Activated CD8-positive, alpha-beta memory T cell treated with anti-CD3 and anti-CD28 coated beads for 48 hours (primary cell): Measurements from ENCODE around the gene UBE2E2.

Experiments
- DNase-seq, 3 experiments: peaks; one replicate each; pipeline ENCODE4 v3.0.0-alpha.2; 2020; ENCODE audit warnings: low read depth in 2 of 3, low spot score in 2 of 3

UBE2E2 gene

DNA sequence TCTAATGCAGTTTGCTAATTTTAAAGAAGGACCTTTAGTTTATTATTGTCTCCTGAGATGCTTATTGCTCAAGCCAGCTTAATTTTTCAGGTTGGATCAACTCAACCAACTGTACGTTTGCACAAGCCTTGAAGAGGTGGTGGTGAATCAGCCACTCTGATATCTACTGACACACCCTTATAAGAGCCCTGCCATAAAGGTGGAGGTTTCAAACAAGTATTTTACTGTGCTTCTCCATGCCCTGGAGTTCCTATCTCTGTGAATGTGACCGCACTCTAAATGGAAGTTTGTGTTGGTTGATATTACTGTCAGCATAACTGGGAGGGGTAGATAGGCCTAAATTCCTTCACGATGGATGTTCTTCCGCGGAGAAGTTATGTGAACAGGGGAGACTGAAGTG is 305.3 kb downstream of the UBE2E2 start:
- no peak for DNase-seq

- DNase-seq, result no peak
These were observed 315.3 kb downstream of the UBE2E2 start for GRCh38 chr3:23518441-23518840.

GRCh38 chr3:23519314-23520208 is 316.4 kb downstream of the UBE2E2 start:
- no peak for DNase-seq

GRCh38 chr3:23527326-23527725 is 324.2 kb downstream of the UBE2E2 start:
- no peak for DNase-seq

DNA sequence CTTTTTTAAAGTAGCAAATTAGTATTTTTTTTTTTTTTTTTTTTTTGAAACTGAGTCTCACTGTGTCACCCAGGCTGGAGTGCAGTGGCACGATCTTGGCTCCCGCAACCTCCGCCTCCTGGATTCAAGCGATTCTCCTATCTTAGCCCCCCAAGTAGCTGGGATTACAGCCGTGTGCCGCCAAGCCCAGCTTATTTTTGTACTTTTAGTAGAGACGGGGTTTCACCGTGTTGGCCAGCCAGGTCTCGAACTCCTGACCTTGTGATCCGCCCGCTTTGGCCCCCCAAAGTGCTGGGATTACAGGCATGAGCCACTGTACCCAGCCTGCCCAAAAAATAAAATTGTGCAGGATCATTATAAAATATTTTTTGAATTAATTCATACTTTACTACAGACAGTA is 330.5 kb downstream of the UBE2E2 start:
- DNase-seq, result no peak

GRCh38 chr3:23533996-23534395 is 330.9 kb downstream of the UBE2E2 start:
- DNase-seq, result no peak

GRCh38 chr3:23537101-23537551 is 334.0 kb downstream of the UBE2E2 start:
- DNase-seq, result no peak

GRCh38 chr3:23539185-23539584 is 336.1 kb downstream of the UBE2E2 start:
- DNase-seq, result no peak

- DNase-seq, result no peak
These were observed 337.5 kb downstream of the UBE2E2 start for GRCh38 chr3:23540600-23540999.

GRCh38 chr3:23542079-23542478 is 339.0 kb downstream of the UBE2E2 start:
- DNase-seq, result no peak

DNA sequence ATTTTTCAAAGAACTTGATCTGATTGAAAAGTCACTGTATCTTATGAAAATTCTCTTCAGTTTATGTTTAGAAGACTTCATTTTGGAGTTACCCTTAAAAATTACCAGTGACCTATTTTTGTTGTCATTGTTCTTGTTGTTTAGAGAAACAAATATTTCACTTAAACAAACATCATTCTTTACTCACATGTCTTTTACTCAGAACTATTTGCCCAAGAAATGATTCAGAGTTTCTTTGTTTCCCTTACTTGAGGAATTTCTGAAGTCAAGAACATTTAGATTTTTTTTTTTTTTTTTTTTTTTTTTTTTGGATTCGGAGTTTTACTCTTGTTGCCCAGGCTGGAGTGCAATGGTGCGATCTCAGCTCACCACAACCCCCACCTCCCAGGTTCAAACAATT is 343.1 kb downstream of the UBE2E2 start:
- DNase-seq, result no peak

- DNase-seq, result no peak
These were observed 345.0 kb downstream of the UBE2E2 start for GRCh38 chr3:23547905-23548650.

- DNase-seq, result no peak
These were observed 345.6 kb downstream of the UBE2E2 start for GRCh38 chr3:23548706-23549105.

GRCh38 chr3:23549148-23549910 is 346.2 kb downstream of the UBE2E2 start:
- DNase-seq, result no peak

- DNase-seq, result no peak
These were observed 347.3 kb downstream of the UBE2E2 start for GRCh38 chr3:23550402-23550801.

DNA sequence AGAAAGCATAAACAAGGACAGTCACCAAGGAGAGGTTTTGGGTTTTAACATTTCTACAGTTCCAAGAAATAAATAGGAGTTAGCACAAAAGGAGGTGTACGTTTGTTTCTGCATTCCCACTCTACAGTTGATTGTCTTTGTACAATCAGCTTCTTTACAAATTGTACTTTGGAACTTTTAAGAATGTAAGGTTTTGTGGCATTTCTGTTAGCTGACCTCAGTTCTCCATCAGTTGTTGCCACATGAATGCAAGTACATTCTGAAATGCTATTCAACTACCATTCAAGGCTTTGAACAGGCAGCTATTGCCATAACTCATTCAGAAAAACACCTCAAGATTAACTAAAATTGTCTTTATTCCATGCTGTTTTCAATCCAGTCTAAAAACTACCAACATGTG is 349.4 kb downstream of the UBE2E2 start:
- no peak for DNase-seq

GRCh38 chr3:23553353-23553752 is 350.2 kb downstream of the UBE2E2 start:
- DNase-seq, result no peak

DNA sequence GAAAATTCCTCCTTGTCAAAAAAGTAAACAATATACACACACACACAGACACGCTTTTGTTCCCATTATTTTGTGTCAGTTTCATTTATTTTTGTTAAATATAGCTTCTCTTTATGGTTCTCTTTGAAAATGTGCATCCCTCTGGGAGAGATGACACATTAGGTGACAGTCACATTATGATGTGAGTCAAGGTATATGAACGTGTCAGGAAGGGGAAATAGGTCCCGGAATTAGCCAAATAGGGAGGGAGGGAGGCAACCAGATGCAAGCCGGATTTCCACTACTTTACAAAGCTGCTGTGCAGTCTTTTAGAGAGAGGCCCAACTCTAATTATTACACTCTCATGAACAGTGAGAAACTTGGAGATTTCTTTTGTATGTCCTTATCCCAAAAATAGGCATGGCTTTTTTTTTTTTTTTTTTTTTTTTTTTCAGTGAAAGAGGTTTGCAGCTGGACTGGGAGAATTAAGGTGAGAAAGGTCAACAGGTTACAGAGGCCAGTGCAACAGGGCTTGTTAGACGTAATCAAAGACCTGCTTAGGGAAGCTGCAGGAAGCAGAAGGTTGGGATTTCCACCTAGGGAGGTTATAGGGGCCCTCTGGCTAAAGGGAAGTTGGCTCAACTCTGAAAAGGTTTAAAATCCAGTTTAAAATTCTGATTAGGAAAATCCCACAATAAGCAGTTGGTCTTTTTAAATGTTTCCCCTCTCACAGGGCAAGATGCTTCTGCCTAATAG is 362.1 kb downstream of the UBE2E2 start:
- DNase-seq, result no peak

GRCh38 chr3:23566499-23566898 is 363.4 kb downstream of the UBE2E2 start:
- no peak for DNase-seq

DNA sequence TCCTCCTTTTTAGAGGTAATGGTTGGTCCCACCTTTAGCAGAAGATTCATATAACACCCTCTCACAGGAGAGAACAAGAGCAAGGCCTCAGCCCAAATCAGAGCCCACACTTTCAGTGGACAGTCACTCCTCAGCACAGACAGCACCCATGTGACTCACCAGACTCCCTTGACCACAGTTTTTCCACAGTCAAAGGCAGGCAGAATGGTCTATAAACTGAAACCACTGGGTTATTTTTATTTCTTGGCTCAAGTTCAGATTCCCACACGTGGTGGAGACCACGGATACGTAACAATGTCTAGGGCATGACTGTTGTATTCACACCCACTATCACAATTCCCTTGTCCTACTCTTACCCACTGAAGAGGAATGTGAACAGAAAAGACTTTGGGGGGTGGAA is 364.8 kb downstream of the UBE2E2 start:
- DNase-seq, result no peak

- no peak for DNase-seq
These were observed 370.7 kb downstream of the UBE2E2 start for GRCh38 chr3:23573827-23574226.
